ENCODE measurements around the gene ADH1B.
"Not testable (repeated sequence)": the region's sequence is repeated elsewhere in the genome, so short reads cannot be mapped to it uniquely, and the experiment has no call there.

Gene ADH1B

DNA sequence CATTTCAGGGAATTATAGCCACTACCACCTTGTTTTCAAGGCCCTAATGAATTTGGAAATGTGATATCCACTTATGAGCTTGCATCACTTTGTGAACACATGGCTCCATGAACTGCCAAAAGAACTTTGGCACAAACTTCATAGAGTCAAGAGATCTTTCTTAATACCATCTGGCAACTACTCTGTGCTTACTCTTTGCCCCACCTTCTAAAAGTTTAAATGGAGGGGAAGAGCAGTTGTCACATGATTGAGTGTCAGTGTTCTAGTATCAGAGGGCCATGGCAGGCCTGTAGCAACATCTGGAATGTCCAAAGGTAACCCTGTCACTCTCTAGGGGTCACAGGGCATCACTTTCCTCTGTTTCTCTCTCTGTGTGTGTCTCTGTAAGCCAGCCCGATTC lies 2.6 kb upstream of the ADH1B start:
- peak; percentile 84 for DNase-seq

DNA sequence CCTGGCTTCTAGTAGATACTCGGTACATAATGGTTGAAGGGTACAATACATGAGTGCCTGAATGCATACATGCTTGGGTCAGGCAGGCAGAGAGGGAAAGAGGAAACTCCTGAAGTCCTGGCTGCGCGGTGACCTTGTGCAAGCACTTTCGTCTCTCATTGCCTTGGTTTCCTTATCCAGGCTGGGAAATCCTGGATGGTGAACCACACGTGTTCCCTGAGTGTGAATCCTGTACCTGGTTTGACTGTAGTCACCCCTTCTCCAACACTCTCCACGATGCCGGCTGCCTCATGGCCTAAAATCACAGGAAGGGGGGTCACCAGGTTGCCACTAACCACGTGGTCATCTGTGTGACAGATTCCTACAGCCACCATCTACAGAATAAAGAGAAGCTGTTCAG lies 3.4 kb downstream of the ADH1B start:
- DNase-seq, result not testable (repeated sequence)

DNA sequence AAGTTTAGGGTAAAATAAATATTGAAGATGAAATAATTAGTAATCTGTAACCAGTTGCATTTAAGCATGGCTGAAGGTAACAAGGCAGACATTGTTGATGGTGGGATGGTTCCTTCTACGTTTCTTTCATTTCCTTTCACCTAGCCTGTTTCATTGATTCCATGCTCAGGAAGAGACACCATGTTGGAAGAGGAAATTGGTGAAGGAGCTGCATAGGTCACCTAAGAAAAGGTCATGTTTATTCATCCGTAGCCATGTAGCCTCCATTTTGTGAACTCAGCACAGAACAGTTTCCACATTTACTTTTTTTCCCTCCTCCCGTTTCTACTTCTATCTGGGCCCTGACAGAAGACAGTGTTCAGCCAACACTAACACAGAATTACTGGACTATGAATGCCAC lies 3.8 kb downstream of the ADH1B start:
- no peak for DNase-seq

DNA sequence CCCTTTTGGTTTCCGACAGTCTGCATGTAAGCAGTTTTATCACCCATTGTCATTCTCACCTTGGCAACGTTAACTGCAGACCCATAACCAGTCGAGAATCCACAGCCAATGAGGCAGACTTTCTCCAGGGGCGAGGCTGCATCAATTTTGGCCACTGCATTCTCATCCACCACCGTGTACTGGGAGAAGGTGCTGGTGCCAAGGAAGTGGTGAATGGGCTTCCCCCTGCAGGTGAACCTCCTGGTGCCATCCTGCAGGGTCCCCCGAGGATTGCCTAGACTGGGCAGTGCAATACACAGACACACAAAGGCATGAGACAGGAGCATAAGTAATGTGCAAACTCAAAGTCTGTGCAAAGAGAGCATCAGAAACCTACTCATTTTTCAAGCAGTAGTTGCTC lies 5.4 kb downstream of the ADH1B start:
- no peak for DNase-seq

DNA sequence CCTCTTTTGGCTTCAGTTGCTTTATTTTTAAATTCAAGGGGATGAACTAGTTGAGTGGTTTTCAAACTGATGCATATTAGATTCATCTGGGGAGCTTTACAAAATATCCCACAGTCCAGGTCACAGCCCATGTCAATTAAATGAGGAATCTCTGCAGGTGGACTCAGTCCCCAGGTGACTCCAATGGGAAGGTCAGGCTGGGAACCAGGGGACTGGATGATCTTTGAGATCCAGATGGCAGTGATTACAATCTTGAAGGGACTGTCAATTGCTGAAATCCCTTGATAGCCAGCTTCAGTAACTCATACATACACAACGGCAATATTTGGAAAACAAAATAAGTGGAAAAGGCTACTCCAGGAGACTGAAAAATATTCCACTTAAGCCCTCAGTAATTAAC lies 7.0 kb downstream of the ADH1B start:
- no peak for DNase-seq

DNA sequence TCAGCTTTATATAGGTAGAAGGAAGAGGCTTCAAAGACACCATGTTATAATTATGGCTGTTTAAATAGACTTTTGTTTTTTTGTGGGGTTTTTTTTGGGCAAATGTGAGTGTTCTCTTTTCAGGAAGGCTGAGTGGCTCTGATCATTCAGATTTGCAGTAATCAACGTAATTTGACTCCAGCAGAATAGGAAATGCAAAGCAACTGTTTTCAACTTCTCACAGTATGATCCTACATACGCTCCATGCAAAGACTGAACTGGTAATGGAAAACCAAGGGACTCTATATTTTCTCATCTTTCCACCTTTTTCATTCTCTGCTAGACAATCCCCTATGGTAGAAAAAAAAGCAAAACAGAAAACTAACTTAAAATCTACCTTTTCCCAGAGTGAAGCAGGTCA lies 10.8 kb downstream of the ADH1B start:
- no peak for DNase-seq

DNA sequence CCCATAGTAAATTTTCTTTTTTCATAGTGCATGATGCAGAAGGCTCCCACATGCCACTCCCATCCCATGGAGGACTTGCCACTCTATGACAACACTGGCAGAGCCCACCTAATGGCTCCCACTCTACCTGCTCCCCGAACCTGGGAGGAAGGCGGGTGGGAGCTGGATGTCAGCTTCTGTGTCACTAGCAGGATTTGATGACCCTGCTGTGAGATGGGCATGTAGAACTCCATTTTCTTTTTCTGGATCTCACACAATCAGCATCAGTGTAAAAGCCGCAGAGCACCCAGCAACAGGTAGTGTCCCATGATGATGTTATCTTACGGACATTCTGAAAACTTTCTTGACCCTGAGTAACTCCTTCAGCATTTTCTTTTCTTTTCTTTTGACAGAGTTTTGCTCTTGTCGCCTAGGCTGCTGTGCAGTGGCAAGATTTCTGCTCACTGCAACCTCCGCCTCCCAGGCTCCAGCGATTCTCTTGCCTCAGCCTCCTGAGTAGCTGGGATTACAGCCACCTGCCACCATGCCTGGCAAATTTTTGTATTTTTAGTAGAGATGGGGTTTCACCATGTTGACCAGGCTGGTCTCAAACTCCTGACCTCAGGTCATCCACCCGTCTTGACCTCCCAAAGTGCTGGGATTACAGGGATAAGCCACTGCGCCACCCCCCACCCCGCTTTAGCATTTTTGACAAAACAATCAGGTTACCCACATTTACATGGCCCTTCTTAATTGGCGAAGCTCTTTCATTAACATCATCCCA lies 15.4 kb downstream of the ADH1B start:
- no peak for DNase-seq

DNA sequence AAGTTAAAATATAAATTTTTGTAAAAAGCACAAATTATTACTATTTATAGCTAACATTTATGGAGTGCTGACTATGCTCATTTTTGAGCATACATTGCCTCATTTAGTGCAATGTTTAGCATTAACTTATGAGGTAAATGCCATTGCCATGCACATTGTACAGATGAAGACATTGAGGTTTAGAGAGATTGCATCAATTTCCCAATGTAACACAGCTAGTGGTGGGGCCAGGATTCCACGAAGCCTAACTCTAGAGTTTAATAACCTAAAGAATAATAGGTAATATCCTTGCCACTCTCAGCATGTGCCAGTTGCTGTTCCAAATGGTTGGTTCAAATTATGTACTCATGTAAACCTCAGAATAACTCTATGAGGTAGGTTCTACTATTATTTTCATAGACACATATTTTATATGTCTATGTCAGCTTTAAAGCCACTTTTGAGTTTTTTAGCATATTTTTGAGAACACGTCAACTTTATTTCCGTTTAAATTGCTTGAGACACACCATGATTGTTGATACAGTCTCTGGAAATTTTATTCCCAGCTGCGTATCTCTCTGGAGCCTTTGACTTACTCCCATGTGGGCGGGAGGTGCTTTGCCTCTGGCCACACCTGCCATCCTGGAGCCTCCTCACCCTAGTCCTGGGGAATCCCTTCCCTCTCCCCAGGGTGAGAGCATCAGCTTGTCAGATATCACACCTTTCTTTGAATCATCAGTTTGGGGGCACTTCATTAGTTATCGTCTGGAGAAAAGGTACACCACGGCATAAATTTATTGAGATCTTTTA lies 19.6 kb downstream of the ADH1B start:
- no peak for DNase-seq

DNA sequence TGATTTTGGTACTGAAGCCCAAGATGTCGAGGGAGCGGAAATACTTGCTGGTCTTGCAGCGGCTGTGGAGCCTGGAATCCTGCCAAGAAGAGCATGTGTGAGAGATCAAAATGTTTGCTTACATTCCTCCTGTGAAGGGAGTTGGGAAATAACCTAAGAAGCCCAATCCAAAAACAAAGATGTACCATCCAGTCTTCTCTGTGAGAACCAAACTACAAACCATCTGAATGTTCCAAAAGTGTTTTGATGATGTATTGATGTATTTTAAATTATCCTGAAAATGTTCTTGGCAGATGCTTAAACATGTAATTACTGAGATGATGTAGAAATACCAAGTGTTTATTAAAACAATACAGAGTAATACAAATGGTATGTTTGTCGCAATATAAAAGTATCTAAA lies 20.3 kb downstream of the ADH1B start:
- peak; percentile 66 for DNase-seq

DNA sequence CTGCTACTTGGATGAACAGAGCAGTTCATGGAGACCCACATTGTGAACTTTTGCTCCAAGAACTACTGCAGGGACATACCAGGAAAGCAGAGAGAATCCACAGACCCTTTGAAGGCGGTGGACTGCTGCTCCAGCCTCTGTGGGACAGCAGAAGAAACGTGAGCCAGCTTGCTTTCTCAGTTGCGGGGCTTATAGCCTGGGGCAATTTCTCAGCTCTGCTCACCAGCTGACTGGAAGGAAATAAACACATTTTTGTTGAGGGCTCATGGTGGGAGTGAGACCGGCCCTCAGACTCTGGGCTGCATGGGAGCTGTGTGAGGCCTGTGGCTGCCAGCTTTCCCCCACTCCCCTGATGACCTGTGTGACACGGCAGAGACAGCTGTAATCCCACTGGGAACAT lies 27.8 kb downstream of the ADH1B start:
- no peak for DNase-seq

DNA sequence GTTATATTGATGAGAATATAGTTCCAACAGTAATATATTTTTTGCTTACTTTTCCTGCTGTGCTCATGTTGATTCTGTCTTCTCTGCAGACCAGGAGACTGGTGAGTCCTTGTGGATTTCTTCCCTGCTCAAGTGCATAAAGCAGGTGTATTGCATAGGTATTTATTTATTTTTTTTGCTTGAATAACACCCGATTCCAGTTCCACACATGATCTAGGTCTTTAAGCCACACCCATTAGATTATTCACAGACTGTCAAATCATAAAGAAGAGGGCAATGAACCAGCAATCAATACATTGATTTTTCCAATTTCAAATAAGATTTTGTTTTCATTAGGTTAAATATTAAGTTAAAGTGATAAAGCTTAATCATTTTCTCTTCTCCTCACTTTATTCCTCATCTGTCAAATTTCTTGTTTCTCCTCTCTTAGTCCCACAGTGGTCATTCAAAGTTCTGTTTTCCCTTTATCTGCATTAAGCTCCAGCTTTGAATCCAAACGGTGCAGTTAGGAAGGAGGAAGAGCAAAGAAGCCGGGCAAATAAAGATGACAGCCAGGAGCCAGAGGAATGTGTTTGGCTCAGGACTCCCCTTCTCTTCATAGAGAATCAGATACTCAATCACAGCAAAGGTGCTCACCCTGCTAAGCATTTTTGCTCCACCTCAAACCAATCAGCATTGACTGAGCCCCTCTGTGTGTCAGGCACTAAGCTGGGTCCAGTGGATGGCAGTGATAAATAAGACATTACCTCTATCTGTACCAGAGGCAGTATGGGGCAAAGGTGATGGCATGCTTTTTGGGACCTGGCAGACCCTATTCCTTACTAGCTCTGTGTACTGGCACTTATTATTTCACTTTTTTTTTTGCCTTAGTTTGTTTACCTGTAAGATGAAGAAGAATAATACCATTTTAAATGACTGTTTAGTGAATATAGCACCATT lies 30.1 kb downstream of the ADH1B start, which contains the start of gene ADH1A:
Gene ADH1A, minus strand, starts transcription at position 138 of the 939 bp plus-strand sequence. Its CDS starts 71 bp downstream, at position 67.
- DNase-seq, result no peak

DNA sequence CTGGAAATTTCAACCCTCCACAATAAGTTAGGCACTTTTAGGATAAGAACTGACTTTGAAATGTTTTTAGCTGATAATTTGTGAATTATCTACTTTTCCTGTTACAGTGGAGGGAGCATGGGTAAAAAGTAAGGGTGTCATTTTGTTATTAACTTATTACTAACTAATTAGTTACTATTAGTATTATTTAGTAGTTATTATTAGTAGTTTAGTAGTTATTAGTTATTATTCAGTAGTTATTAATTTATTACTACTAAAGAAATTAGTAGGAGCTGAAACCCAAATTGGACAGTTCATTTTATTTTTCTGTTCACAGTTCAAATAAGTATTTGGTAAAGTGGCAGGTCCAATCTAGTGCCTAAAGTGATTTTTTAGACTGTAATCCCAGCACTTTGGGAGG lies 35.8 kb downstream of the ADH1B start:
- DNase-seq, result no peak

DNA sequence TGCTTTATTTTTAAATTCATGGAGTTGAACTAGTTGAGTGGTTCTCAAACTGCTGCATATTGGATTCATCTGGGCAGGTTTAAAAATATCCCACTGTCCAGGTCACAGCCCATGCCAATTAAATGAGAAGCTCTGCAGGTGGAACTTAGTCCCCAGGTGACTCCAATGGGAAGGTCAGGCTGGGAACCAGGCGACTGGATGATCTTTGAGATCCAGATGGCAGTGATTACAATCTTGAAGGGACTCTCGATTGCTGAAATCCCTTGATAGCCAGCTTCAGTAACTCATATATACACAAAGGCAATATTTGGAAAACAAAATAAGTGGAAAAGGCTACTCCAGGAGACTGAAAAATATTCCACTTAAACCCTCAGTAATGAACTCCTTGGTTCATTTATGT lies 38.5 kb downstream of the ADH1B start:
- peak; percentile 3 for DNase-seq

DNA sequence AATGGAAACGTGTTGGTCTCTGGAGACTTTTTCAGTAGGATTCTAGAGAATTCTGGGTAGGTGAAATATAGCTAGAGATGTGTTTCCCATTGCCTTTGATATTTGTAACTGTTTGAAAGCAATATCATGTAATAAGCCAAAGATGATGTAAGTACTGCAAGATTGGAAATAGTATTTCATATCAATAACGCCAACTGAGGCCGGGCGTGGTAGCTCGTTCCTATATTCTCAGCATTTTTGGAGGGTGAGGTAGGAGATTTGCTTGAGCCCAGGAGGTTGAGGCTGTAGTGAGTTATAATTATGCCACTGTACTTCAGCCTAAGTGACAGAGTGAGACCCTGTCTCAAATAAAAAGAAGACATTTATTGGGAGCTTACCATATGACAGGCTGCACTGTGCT lies 39.9 kb downstream of the ADH1B start:
- no peak for DNase-seq

DNA sequence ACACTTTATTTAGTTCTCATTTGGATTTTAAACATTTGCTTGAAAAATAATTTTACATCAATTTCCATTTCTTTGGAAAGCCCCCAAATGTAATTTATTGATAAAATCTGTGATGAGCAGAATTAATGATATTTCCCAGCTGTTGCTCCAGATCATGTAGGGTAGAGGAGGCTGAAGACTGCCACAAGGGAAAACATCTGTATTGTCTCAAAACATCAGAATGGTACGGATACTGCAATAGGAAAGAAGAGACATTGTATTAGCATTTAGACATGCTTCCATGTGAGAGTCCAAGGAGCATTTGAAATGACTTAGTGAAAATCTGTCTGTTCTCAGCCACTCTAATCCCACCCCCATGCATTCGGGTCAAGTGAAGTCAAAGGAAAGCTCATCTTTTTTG lies 44.8 kb downstream of the ADH1B start:
- DNase-seq, result no peak

DNA sequence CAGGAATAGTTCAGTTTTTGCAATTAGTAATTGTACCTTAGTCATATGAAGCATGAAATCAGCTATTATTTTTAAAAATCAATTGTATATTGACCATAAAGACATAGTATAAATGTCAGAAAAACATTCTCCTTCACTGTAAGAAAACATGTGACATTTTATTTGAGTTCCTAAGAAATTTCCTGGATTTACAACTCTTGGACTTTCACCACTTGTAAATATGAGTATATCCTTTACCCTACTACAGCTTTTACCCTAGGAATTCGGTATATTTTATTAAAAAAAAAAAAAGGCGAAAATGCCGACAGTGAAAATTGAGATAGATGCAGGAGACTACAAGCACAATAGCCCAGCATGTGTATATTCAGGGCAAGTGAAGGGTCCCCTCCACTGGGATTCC lies 45.3 kb downstream of the ADH1B start:
- no peak for DNase-seq

DNA sequence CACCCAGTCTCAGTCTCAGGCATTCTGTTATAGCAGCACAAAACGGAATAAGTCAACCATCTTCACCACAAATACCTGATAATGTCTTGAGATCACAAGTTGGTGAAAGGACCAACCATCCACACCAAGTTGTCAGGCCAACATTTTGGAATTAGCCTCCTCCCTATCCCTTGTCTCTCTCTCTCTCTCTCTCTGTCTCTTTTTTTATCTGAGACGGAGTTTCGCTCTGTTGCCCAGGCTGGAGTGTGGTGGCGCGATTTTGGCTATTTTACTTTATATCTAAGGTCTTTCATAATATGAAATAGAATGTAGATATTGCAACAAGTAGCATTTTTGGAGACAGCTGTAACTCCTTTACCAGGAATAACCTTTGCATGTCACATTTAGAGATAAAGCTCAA lies 46.2 kb downstream of the ADH1B start:
- DNase-seq, result no peak

DNA sequence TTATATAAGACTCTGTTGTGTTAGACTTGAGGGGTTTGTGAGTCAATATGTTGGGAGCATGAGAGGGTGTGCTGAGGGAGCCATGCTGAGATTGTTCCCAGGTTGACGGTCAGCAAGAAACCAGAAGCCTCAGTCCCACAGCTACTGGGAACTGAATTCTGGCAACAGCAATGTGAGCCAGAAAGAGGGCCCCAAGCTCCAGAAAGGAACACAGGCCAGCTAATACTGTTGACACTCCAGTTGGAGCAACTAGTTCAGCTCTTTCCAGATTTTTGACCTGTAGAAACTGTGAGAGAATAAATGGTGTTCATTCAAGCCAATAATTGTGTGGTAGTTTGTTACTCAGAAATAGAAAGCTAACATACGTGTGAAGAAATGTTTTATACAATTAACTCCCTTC lies 47.5 kb downstream of the ADH1B start:
- no peak for DNase-seq

DNA sequence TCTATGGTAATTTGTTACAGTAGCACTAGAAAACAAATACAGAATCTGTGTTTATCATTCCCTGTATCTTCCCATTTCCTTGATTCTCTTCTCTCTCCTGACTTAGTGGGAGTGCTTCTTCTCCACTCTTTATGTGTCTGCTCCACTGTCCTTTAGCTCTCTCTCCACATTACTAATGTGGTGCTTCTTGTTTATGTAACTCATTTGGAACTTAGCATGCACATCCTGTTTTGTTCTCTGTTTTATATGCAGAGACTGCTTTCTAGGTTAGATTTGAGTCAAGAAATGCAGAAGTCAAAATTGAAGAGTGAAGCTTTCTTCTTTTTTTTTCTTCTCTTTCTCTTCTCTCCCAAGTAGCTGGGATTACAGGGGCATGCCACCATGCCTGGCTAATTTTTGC lies 56.3 kb downstream of the ADH1B start:
- no peak for DNase-seq
